ENCODE measurements around the gene NOS3. TPM values are rescaled to one million over a fixed set of nuclear protein-coding genes. Genes with fewer than 3 reads are reported as not detected.

NOS3 gene
- total and polyA plus RNA-seq, 2 experiments from 2014 or later, result 2.6 to 6.1 TPM

DNA sequence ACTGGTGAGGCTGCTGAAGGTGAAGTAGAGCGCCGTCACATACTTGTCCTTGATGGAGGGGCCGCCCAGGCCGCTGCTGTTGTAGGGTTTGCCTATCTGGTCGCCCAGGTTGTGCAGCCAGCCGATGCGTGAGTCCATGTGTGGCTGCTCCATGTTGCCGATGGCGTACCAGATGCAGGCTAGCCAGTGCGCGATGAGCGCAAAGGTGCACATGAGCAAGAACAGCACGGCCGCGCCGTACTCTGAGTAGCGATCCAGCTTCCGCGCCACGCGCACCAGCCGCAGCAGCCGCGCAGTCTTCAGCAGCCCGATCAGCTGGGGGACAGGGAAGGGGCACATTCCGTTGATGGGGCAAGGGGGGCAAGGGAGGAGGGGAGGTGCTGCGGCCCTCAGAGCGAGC, 39.3 kb upstream of the NOS3 start (continued):
- TF ChIP-seq ZNF331 (CRISPR knock-in tag; IDR thresholded peaks at IDR 0.05; ENCODE audit: low read depth), result no peak
- TF ChIP-seq EZH2phosphoT487 (IDR thresholded peaks at IDR 0.05; ENCODE audit: unreplicated experiment), result no peak
- TF ChIP-seq, protein P1, sequence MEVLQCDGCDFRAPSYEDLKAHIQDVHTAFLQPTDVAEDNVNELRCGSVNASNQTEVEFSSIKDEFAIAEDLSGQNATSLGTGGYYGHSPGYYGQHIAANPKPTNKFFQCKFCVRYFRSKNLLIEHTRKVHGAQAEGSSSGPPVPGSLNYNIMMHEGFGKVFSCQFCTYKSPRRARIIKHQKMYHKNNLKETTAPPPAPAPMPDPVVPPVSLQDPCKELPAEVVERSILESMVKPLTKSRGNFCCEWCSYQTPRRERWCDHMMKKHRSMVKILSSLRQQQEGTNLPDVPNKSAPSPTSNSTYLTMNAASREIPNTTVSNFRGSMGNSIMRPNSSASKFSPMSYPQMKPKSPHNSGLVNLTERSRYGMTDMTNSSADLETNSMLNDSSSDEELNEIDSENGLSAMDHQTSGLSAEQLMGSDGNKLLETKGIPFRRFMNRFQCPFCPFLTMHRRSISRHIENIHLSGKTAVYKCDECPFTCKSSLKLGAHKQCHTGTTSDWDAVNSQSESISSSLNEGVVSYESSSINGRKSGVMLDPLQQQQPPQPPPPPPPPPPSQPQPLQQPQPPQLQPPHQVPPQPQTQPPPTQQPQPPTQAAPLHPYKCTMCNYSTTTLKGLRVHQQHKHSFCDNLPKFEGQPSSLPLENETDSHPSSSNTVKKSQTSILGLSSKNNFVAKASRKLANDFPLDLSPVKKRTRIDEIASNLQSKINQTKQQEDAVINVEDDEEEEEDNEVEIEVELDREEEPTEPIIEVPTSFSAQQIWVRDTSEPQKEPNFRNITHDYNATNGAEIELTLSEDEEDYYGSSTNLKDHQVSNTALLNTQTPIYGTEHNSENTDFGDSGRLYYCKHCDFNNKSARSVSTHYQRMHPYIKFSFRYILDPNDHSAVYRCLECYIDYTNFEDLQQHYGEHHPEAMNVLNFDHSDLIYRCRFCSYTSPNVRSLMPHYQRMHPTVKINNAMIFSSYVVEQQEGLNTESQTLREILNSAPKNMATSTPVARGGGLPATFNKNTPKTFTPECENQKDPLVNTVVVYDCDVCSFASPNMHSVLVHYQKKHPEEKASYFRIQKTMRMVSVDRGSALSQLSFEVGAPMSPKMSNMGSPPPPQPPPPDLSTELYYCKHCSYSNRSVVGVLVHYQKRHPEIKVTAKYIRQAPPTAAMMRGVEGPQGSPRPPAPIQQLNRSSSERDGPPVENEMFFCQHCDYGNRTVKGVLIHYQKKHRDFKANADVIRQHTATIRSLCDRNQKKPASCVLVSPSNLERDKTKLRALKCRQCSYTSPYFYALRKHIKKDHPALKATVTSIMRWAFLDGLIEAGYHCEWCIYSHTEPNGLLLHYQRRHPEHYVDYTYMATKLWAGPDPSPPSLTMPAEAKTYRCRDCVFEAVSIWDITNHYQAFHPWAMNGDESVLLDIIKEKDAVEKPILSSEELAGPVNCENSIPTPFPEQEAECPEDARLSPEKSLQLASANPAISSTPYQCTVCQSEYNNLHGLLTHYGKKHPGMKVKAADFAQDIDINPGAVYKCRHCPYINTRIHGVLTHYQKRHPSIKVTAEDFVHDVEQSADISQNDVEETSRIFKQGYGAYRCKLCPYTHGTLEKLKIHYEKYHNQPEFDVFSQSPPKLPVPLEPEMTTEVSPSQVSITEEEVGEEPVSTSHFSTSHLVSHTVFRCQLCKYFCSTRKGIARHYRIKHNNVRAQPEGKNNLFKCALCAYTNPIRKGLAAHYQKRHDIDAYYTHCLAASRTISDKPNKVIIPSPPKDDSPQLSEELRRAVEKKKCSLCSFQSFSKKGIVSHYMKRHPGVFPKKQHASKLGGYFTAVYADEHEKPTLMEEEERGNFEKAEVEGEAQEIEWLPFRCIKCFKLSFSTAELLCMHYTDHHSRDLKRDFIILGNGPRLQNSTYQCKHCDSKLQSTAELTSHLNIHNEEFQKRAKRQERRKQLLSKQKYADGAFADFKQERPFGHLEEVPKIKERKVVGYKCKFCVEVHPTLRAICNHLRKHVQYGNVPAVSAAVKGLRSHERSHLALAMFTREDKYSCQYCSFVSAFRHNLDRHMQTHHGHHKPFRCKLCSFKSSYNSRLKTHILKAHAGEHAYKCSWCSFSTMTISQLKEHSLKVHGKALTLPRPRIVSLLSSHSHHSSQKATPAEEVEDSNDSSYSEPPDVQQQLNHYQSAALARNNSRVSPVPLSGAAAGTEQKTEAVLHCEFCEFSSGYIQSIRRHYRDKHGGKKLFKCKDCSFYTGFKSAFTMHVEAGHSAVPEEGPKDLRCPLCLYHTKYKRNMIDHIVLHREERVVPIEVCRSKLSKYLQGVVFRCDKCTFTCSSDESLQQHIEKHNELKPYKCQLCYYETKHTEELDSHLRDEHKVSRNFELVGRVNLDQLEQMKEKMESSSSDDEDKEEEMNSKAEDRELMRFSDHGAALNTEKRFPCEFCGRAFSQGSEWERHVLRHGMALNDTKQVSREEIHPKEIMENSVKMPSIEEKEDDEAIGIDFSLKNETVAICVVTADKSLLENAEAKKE (CRISPR knock-in tag; IDR thresholded peaks at IDR 0.05), result no peak
- no peak for TF ChIP-seq STAT1 (IDR thresholded peaks at IDR 0.05; ENCODE audit: unreplicated experiment)
- TF ChIP-seq POLR2AphosphoS5 (IDR thresholded peaks at IDR 0.05; ENCODE audit: low read depth), result no peak

DNA sequence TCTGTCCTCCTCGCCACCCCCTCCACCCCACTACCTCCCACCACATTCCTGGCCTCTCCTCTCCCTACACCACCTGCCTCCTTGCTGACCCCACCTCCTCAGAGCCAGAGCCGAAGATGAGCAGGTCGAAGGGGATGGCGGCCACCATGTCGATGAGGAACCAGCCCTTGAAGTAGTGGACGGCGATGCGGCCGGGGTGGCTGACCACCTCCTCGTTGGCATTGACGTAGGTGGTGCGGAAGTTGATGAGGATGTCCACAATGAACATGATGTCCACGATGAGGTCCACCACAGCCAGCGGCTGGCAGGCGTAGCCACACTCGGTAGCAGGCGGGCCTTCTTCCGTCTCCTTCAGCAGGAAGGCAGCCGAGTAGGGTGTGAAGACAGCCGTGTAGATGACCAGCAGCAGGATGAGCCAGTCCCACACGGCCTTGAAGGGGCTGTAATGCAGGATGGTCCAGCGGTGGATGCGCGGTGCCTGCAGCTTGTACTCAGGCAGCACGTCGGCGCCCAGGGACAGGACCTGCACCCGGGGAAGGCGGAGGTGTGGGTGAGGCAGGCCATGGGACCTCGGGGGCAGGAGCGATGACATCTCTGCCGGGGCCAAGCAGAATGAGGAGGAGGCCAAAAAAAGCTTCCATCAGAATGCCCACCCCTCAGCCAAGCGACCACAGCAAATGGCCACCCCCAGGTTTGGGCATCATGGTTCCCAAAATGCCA, 38.3 kb upstream of the NOS3 start:
- H3K9me3 Mint-ChIP-seq, result no peaks in the 10 kb centered on the region
- Histone ChIP-seq H4K20me1 (replicated peaks; ENCODE audit: insufficient read depth) (no peaks in the 10 kb centered on the region; the same call in 1 of the 2 replicates), H3K36me3 (ENCODE audit: insufficient read depth) (no peaks in the 10 kb centered on the region), H3K4me1 (ENCODE audit: insufficient read depth) (peaks cover 26% of the 10 kb centered on the region), H3K27ac (ENCODE audit: low read depth) (no peak overlapping the region), H3K27me3 (ENCODE audit: insufficient read depth) (peaks cover 27% of the 10 kb centered on the region), H3K4me3 (no peak overlapping the region), H3K9me2 (ENCODE audit: insufficient read depth) (no peaks in the 10 kb centered on the region), H3K79me2 (replicated peaks; ENCODE audit: insufficient read depth) (no peaks in the 10 kb centered on the region), H3F3A (replicated peaks; ENCODE audit: low read depth) (no peaks in the 10 kb centered on the region), H3K4me2 (no peak overlapping the region), H2AFZ (no peak overlapping the region)
- peaks cover 21% of the 10 kb centered on the region for H3K27me3 Mint-ChIP-seq (ENCODE audit: insufficient read depth, low read depth, poor library complexity)
- peaks cover 32% of the 10 kb centered on the region for H3K4me1 Mint-ChIP-seq
- no peak for ATAC-seq
- H3K36me3 Mint-ChIP-seq (ENCODE audit: low read depth), result no peaks in the 10 kb centered on the region
- no peak overlapping the region for H3K4me3 Mint-ChIP-seq
- no peak overlapping the region for H3K27ac Mint-ChIP-seq
- DNase-seq (ENCODE audit: low spot score), result no peak
- no peak for TF ChIP-seq STAT1 (IDR thresholded peaks at IDR 0.05; ENCODE audit: unreplicated experiment)
- no peak for TF ChIP-seq JUNB (IDR thresholded peaks at IDR 0.05; ENCODE audit: unreplicated experiment)
- no peak for TF ChIP-seq CREB1 (CRISPR knock-in tag; IDR thresholded peaks at IDR 0.05; ENCODE audit: low read depth)

Measured in GM23338 (cell line).